Measurements from ENCODE around the gene PLA2G15.

PLA2G15 gene, protein sequence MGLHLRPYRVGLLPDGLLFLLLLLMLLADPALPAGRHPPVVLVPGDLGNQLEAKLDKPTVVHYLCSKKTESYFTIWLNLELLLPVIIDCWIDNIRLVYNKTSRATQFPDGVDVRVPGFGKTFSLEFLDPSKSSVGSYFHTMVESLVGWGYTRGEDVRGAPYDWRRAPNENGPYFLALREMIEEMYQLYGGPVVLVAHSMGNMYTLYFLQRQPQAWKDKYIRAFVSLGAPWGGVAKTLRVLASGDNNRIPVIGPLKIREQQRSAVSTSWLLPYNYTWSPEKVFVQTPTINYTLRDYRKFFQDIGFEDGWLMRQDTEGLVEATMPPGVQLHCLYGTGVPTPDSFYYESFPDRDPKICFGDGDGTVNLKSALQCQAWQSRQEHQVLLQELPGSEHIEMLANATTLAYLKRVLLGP

DNA sequence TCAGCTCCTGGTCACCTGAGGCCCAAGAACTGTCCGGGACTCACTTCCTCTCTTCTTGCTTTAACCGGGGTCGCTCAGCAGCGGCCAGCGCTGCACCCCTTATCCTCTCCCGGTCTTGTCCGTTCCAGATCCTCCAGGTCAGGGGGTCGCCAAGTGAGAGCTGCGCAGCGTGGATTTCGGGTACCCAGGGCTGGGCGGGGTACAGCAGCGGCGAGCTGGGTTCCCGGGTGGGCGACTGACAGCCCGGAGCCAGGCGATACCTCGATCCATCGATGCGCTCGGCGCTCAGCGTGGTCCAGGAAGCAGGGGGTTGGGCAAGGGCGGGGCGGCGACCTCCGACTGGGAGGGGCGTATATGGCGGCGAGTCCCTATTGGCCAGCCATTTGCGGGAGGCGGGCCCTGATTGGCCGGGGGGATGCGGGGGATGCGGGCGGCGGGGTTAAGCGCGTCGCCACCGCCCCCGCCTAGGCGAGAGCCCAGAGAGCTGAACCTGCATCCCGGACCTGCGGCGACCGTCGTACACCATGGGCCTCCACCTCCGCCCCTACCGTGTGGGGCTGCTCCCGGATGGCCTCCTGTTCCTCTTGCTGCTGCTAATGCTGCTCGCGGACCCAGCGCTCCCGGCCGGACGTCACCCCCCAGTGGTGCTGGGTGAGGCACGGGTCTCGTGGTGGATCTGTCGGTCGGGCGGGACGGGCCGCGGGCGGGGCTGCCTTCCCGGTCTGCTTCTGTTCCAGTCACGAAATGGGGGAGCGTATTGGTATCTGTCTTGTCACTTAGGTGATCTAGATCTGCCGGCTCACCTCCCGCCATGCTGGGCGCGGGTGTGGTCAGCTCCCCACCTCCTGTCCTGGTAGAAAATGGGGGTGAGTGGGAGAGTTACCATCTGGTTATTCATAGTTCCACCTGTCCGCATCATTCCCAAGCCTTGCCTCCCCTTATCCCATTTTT is at the start of gene PLA2G15:
Gene PLA2G15, plus strand, starts transcription at position 471 of the 951 bp plus-strand sequence. Its CDS starts 54 bp downstream, at position 525.
- DNase-seq (ENCODE audit: low read depth, low spot score) = peak; percentile 83

DNA sequence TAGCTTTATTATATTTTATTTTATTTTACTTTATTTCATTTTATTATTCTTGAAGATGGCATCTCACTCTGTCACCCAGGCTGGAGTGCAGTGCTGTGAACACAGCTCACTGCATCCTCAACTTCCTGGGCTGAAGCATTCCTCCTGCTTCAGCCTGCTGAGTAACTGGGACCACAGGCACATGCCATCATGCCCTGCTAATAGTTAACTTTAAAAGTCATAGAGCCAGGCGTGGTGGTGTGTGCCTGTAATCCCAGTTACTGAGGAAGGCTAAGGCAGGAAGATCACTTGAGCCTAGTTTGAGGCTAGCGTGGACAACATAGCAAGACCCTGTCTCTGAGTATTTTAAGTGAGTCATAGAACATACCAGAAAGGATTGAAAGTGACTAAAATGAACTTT is 47.9 kb upstream of the PLA2G15 start:
- no peak for DNase-seq (ENCODE audit: low read depth, low spot score)

GRCh38 chr16:68200088-68200783 is 44.9 kb upstream of the PLA2G15 start:
- DNase-seq (ENCODE audit: low read depth, low spot score) = no peak

DNA sequence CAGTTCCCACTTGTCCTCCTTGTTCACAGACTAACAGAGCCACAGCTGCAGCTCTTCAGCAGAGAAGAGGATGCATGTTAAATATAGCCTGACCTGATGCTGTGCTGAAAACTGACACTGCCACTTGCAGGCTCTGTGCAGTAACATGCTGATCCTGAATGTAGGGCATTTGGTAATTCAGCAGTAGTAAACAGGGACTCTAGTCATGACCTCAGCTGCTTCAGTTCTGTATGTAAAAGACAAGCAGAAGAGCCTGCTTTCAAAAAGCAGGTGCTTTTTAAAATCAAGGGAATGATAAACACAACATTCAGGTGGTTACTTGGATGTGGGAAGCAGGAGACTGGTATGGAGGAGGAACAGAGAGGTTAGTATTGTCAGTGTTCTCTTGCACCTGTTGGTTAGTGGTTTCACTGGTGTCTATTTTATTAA is 43.1 kb upstream of the PLA2G15 start:
- DNase-seq (ENCODE audit: low read depth, low spot score) = peak; percentile 22

GRCh38 chr16:68206245-68206644 is 38.9 kb upstream of the PLA2G15 start:
- DNase-seq (ENCODE audit: low read depth, low spot score) = no peak

DNA sequence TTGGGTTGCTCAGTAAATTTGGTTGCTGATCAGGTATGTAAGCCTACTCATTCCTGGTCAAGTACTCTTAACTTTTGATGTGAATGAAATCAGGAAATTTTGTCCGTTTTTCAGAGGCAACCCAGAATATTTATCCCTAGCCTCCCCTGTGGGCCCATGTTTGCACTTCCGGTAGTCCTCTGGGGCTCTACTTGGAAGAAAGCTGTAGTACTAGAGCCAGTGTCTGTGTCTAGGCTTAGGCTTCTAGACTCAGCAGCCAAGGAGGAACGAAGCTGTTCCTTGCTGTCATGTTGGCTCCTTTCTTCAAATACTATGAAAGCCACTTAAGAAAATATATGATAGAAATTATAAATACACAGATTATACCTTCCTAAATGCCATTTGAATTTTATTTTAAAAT is 30.4 kb upstream of the PLA2G15 start:
- no peak for DNase-seq (ENCODE audit: low read depth, low spot score)

- no peak for DNase-seq (ENCODE audit: low read depth, low spot score)
These were observed 29.9 kb upstream of the PLA2G15 start for GRCh38 chr16:68215302-68215701.

DNA sequence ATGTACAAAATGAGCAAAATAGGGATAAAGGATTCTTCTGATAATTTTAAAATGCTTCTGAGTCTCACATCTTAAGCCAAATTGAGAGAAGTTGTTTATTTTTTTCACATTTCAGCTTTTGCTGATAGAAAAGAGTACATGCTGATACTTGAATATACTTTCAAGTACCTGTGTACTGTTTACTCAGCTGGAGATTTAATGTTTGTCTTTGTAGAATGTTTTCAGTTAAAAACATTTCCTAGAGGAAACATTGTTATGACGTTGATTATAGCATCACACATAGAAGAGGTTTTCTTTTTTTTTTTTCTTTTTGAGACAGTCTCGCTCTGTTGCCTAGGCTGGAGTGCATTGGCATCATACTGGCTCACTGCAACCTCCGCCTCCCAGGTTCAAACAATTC is 28.9 kb upstream of the PLA2G15 start:
- no peak for DNase-seq (ENCODE audit: low read depth, low spot score)

DNA sequence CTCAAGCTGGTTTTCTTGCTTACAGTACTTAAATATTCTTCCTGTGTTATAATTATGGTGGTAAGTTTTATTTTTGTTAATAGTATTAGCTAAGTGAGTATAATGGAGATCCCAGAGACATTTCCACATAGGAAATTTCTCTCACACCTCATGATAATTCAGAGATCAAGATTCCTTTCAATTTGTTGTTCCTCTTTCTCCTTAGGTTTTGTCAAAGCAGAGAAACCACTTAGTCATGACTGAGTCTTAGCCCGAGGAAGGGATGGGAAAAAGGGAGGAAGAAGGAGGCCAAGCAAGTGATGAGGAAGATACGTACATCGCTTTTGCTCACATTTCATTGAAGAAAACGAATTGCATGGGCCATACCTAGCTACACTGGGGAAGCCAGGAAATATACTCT is 27.7 kb upstream of the PLA2G15 start:
- no peak for DNase-seq (ENCODE audit: low read depth, low spot score)

DNA sequence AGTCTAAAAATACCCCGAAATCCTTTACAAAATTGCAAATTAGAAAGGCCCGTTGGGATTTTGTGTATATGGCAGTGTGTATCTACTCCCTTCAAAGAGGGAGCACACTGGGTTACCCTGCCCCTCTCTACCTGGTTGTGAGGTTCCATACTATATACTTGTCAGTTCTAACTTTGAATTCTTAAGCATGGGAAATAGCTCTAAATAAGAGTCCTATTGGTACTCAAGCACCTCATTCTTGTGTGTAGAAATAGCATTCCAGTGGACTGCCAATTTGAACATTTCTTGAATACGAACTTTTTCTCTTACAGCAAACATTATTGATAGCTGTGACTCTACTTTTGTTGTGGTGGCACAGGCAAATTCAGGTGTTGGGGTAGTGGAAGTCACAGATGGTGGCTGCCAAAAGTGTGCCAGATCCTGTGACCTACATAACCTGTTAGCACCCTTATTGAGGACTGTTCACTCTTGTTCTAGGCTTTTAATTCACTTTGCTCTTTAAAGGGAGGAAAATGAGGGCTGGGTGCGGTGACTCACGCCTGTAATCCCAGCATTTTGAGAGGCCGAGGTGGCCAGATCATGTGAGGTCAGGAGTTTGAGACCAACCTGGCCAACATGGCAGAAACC is 25.3 kb upstream of the PLA2G15 start:
- DNase-seq (ENCODE audit: low read depth, low spot score) = no peak

DNA sequence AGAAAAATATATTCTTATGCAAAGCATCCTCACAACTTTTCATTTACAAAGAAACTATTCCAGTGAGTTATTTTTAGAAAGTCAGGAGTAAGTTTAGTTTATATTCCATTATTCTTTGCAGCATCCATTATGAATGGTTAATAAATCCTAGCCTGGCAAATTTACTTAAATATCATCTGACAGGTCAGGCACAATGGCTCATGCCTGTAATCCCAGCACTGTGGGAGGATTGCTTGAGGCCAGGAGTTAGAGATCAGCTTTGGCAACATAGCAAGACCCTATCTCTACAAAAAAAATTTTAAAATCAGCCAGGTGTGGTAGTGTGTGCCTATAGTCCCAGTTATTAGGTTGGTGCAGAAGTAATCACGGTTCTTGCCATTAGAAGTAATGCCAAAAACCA is 22.1 kb upstream of the PLA2G15 start:
- no peak for DNase-seq (ENCODE audit: low read depth, low spot score)

DNA sequence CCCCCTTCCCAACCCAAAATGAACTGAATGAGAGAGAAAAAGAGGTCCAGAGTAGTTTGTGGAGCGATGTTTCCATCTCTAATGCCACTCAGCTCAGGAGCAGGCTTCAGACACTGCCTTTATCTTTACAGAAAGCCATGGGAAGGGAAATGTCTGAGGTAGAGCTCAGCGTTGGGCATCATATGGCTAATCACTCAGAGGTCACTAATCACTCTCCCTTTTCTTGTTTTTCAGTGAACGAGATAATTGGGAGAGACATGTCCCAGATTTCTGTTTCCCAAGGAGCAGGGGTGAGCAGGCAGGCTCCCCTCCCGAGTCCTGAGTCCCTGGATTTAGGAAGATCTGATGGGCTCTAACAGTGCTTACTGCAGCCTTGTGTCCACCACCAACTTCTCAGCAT is 19.1 kb upstream of the PLA2G15 start:
- no peak for DNase-seq (ENCODE audit: low read depth, low spot score)

- no peak for DNase-seq (ENCODE audit: low read depth, low spot score)
These were observed 17.9 kb upstream of the PLA2G15 start for GRCh38 chr16:68227183-68227793.

- DNase-seq (ENCODE audit: low read depth, low spot score) = no peak
These were observed 17.2 kb upstream of the PLA2G15 start for GRCh38 chr16:68227850-68228553.

DNA sequence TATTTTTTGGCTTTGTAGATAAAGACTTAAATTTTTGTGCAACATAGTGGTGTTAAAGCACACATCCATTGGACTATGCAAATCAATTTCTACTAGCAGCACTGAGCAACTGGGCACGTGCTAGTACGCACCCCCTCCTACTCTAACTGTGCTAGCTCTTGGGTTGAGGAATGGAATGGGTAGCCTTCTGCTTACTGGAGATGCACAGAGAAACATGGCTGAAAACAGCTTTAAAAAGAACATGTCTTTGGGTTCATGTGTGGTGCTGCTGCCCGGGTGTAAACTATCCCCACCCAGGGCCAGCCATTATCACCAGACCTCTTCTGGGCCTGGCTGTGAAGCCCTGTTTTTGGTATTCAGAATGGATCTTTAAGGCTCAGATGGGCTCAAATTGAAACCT is 16.5 kb upstream of the PLA2G15 start:
- no peak for DNase-seq (ENCODE audit: low read depth, low spot score)

- DNase-seq (ENCODE audit: low read depth, low spot score) = no peak
These were observed 15.6 kb upstream of the PLA2G15 start for GRCh38 chr16:68229431-68230175.

DNA sequence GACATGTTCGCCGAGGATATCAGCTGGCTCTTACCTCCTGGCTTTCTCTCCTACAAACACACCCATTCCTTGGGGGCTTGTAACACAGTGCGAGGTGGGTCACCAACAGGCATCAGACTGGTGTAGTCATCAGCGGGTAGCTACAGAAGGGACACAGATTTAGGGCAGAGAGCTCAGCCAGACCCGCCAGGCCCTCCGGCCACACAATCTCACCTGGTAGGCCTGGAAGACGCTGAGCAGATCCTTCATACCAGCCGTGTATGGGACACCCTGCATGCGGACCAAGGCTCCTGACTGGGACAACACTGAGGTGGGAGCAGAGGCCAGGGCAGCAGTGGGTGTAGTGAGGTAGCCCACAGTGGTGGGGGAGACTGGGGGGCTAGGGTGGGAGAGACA is 15.0 kb upstream of the PLA2G15 start:
- DNase-seq (ENCODE audit: low read depth, low spot score) = no peak

- no peak for DNase-seq (ENCODE audit: low read depth, low spot score)
These were observed 14.2 kb upstream of the PLA2G15 start for GRCh38 chr16:68230956-68231355.

DNA sequence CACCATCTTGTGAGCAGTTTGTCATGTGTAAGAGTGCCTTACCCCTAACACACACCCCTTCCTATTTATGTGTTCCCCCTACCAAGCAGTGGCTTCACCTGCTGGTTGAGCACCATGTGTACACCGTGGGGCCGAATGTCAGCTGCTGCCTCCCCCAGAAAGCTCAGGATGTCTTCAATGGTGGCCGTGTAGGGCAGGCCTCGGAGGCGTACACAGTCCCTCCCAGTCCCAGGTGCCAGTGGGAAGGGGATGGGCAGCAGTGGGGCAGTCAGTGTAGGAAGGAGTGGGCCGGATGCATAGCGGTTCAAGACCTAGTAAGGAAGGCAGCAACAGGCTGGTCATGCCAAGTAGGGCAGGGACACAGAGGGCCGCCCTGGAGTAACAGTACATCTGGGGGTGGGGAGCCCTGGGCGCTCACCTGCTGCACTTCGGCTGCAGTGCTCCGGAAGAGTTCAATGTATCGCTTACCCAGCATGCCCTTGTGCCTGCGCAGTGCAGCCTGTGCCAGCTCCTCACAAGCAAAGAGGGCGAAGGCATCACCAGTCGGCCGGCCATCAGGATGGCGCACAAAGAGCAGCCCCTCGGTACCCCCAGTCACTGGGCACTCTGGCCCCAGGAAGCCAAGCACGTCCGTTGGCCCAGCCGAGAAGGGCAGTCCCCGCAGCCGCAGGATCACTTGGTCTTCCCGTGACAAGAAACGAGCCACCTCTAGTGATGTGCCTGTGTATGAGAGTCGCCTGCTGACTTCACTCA is 13.6 kb upstream of the PLA2G15 start:
- no peak for DNase-seq (ENCODE audit: low read depth, low spot score)

All from brain pericyte (primary cell).